HUES64 (cell line): ENCODE data around the gene PHETA2.
"Not testable (repeated sequence)": the region's sequence is repeated elsewhere in the genome, so short reads cannot be mapped to it uniquely, and the experiment has no call there.

Experiments
- H3K27ac ChIP-seq: 2 replicates; pipeline ENCODE4 v1.7.0; 2013; ENCODE audit warnings: low read depth, low read length, inconsistent platforms
- H3K27me3 ChIP-seq: 2 replicates; pipeline ENCODE4 v1.6.1; 2013; ENCODE audit warnings: mild to moderate bottlenecking, low read length; ENCODE audit not compliant: insufficient read depth
- H3K36me3 ChIP-seq: 2 replicates; pipeline ENCODE4 v1.6.1; 2013; ENCODE audit warnings: mild to moderate bottlenecking, low read length; ENCODE audit not compliant: insufficient read depth
- H3K4me1 ChIP-seq: 2 replicates; pipeline ENCODE4 v1.6.1; 2013; ENCODE audit warnings: mild to moderate bottlenecking, low read length, moderate library complexity; ENCODE audit not compliant: insufficient read depth
- H3K4me3 ChIP-seq: 2 replicates; pipeline ENCODE4 v1.5.1; 2013; ENCODE audit warnings: mild to moderate bottlenecking, low read length, moderate library complexity
- H3K9ac ChIP-seq: 2 replicates; pipeline ENCODE4 v1.6.1; 2013; ENCODE audit warnings: mild to moderate bottlenecking, low read depth, low read length
- H3K9me3 ChIP-seq: 2 replicates; pipeline ENCODE4 v1.6.1; 2013; ENCODE audit warnings: low read depth, low read length; ENCODE audit not compliant: insufficient read depth
- WGBS: fragments of 150-250, 120-280 bp; methylation state at CpG from one replicate; pipeline ENCODE4 v1.1.7; 2013; ENCODE audit warnings: missing lambda C conversion rate; 5-methylcytosine and 5-hydroxymethylcytosine counted together

The PHETA2 gene

GRCh38 chr22:42111798-42112197 lies 37.8 kb downstream of the PHETA2 start:
- no peak overlapping the region for H3K9ac ChIP-seq

GRCh38 chr22:42112793-42113192 lies 38.7 kb downstream of the PHETA2 start:
- not testable (repeated sequence) for H3K4me3 ChIP-seq, H3K9ac ChIP-seq, H3K36me3 ChIP-seq, H3K27me3 ChIP-seq, H3K4me1 ChIP-seq, H3K27ac ChIP-seq
- H3K9me3 ChIP-seq, result peaks cover 22% of the 10 kb centered on the region
- WGBS, result 19% methylated on average over 4 of the region's 4 CpGs

More at GRCh38 chr22:42111798-42112197, 37.8 kb downstream of the PHETA2 start:
- H3K27me3 ChIP-seq, result no peaks in the 10 kb centered on the region
- no peak overlapping the region for H3K4me3 ChIP-seq
- no peak overlapping the region for H3K27ac ChIP-seq
- 93% methylated on average over 3 of the region's 4 CpGs for WGBS
- no peaks in the 10 kb centered on the region for H3K36me3 ChIP-seq
- no peaks in the 10 kb centered on the region for H3K4me1 ChIP-seq
- H3K9me3 ChIP-seq, result peaks cover 22% of the 10 kb centered on the region

- Histone ChIP-seq H3K36me3 (no peaks in the 10 kb centered on the region), H3K4me3 (no peak overlapping the region), H3K9ac (no peak overlapping the region), H3K27ac (no peak overlapping the region), H3K9me3 (peaks cover 22% of the 10 kb centered on the region), H3K27me3 (no peaks in the 10 kb centered on the region), H3K4me1 (no peaks in the 10 kb centered on the region)
- 88% methylated on average over 7 of the region's 7 CpGs for WGBS
These were observed 40.7 kb downstream of the PHETA2 start for GRCh38 chr22:42114721-42115120.

GRCh38 chr22:42115420-42115830 lies 41.4 kb downstream of the PHETA2 start:
- H3K9ac ChIP-seq, H3K36me3 ChIP-seq, H3K4me1 ChIP-seq, H3K27me3 ChIP-seq, H3K4me3 ChIP-seq, H3K27ac ChIP-seq: not testable (repeated sequence)
- peaks cover 22% of the 10 kb centered on the region for H3K9me3 ChIP-seq
- WGBS, result 84% methylated on average over 6 of the region's 6 CpGs

GRCh38 chr22:42116848-42117424 lies 42.9 kb downstream of the PHETA2 start:
- no peaks in the 10 kb centered on the region for H3K27me3 ChIP-seq
- WGBS, result 80% methylated on average over 3 of the region's 4 CpGs
- no peak overlapping the region for H3K9ac ChIP-seq

GRCh38 chr22:42120231-42121021 lies 46.4 kb downstream of the PHETA2 start:
- H3K27me3 ChIP-seq, H3K27ac ChIP-seq, H3K4me1 ChIP-seq, H3K36me3 ChIP-seq, H3K4me3 ChIP-seq, H3K9ac ChIP-seq, H3K9me3 ChIP-seq: not testable (repeated sequence)
- WGBS, result 88% methylated on average over 15 of the region's 15 CpGs

More at GRCh38 chr22:42116848-42117424, 42.9 kb downstream of the PHETA2 start:
- no peaks in the 10 kb centered on the region for H3K36me3 ChIP-seq
- H3K4me1 ChIP-seq, result no peaks in the 10 kb centered on the region
- no peak overlapping the region for H3K4me3 ChIP-seq
- H3K9me3 ChIP-seq, result peaks cover 22% of the 10 kb centered on the region
- H3K27ac ChIP-seq, result no peak overlapping the region

GRCh38 chr22:42123529-42123928 lies 49.5 kb downstream of the PHETA2 start:
- not testable (repeated sequence) for H3K36me3 ChIP-seq, H3K4me3 ChIP-seq, H3K4me1 ChIP-seq, H3K27me3 ChIP-seq, H3K9me3 ChIP-seq, H3K9ac ChIP-seq, H3K27ac ChIP-seq
- no CpG with 5 or more reads among the region's 4 CpGs for WGBS

GRCh38 chr22:42127606-42128005 lies 53.6 kb downstream of the PHETA2 start:
- Histone ChIP-seq H3K9ac (no peak overlapping the region), H3K27me3 (no peaks in the 10 kb centered on the region), H3K9me3 (no peaks in the 10 kb centered on the region), H3K27ac (no peak overlapping the region), H3K36me3 (no peaks in the 10 kb centered on the region), H3K4me3 (no peak overlapping the region), H3K4me1 (no peaks in the 10 kb centered on the region)
- 94% methylated on average over 16 of the region's 16 CpGs for WGBS

GRCh38 chr22:42128007-42128406 lies 54.0 kb downstream of the PHETA2 start:
- H3K9ac ChIP-seq, H3K4me1 ChIP-seq, H3K27me3 ChIP-seq, H3K36me3 ChIP-seq, H3K27ac ChIP-seq, H3K4me3 ChIP-seq, H3K9me3 ChIP-seq: not testable (repeated sequence)
- 93% methylated on average over 13 of the region's 13 CpGs for WGBS
